ENCODE measurements around the gene CES3. TPM values are rescaled to one million over a fixed set of nuclear protein-coding genes. Genes with fewer than 3 reads are reported as not detected.

Gene CES3
- not detected in 2 replicates for total RNA-seq
- polyA plus RNA-seq: 0.10 and 0.13 TPM in 2 replicates
- polyA plus RNA-seq (2011; cell fraction: cytosol; rRNA removed): 0.04 TPM in 1 of 2 replicates, not detected in the other
- polyA plus RNA-seq (2011; cell fraction: nucleus; rRNA removed): 0.70 and 0.80 TPM in 2 replicates
- 0.07 and 0.42 TPM in 2 replicates for polyA plus RNA-seq (2012)
- polyA minus RNA-seq: 0.91 TPM in 1 of 2 replicates, not detected in the other
- polyA minus RNA-seq (2011; cell fraction: cytosol; rRNA and poly(A)+ RNA removed): 2.8 TPM
- polyA minus RNA-seq (2011; cell fraction: nucleus; rRNA and poly(A)+ RNA removed): 0.19 TPM in 1 of 2 replicates, not detected in the other
- not detected for Bru-seq, nascent RNA
- BruChase-seq, experiment 1, labeled RNA remaining after a 6-hour chase: percentile 18 among the genes with signal in this experiment
- BruChase-seq, experiment 2, labeled RNA remaining after a 2-hour chase: percentile 12 among the genes with signal in this experiment
- long read RNA-seq: 0 reads

- H3K27me3 ChIP-seq (ENCODE audit: control insufficient read depth in 2 of 2, insufficient read depth in 2 of 2, low read length in 2 of 2): peaks cover 2 to 4% of the 10 kb centered on the region in 2 experiments
- no peaks in the 10 kb centered on the region for H3K9me3 ChIP-seq (replicated peaks; ENCODE audit: control insufficient read depth, insufficient read depth, low read length)
- peak; percentile 91 for FAIRE-seq
- POLR2A ChIA-PET: no interaction called here
- dilution Hi-C loops (cut with MboI; ENCODE audit: extremely low pct_ligation_motif_present, low sequenced_read_pairs) (no loop called here), intact Hi-C loops (cut with micrococcal nuclease) (no loop called here)
- BruUV-seq (replicated peaks): no TSS peak
- peak; percentile 46 for DNase-seq (ENCODE audit: low read depth, low spot score)
- no peaks in the 10 kb centered on the region for H3K9me1 ChIP-seq (replicated peaks; ENCODE audit: control insufficient read depth, extremely low read depth, insufficient read depth, low read length)
- H3K79me2 ChIP-seq (ENCODE audit: control insufficient read depth, insufficient read depth, low read length): no peaks in the 10 kb centered on the region
- H3K27ac ChIP-seq (ENCODE audit: insufficient read depth, low read depth, low read length): no peak within 1 kb of the TSS
- no peaks in the 10 kb centered on the region for H4K20me1 ChIP-seq (replicated peaks; ENCODE audit: control insufficient read depth, extremely low read depth, insufficient read depth, low read length)
- no peak within 1 kb of the TSS for H3K4me3 ChIP-seq (replicated peaks in 1 of 3; ENCODE audit: insufficient read depth in 1 of 3, low read depth in 1 of 3, low read length in 3 of 3)
- TF ChIP-seq EZH2 (IDR thresholded peaks at IDR 0.05; ENCODE audit: borderline replicate concordance, low read depth, low read length, severe bottlenecking): no peak
- peak; percentile 88 to 94 for TF ChIP-seq CTCF (IDR thresholded peaks at IDR 0.05; ENCODE audit: extremely low read depth in 1 of 2, insufficient read depth in 1 of 2, low read depth in 1 of 2, low read length in 2 of 2)
- CTCF ChIA-PET: interaction anchor here (0.5 to 1.8 kb wide), 27 partner anchors 9 to 471 kb away, joined by 3 to 15 read pairs (median 3); partner anchors contain the start of gene EXOC3L1
- H3K4me2 ChIP-seq (ENCODE audit: insufficient read depth, low read length): no peak within 1 kb of the TSS
- H3K36me3 ChIP-seq (ENCODE audit: control insufficient read depth in 2 of 2, extremely low read depth in 1 of 2, insufficient read depth in 2 of 2, low read length in 2 of 2): no peaks in the 10 kb centered on the region
- no peaks in the 10 kb centered on the region for H3K4me1 ChIP-seq (ENCODE audit: control insufficient read depth, extremely low read depth, insufficient read depth, low read length)
- H2AFZ ChIP-seq (ENCODE audit: low read depth, low read length): peak within 1 kb of the TSS; percentile 80
- H3K9ac ChIP-seq (replicated peaks; ENCODE audit: extremely low read depth, insufficient read depth, low read length): no peak within 1 kb of the TSS
Measured at GRCh38 chr16:66961065-66961744, at the start of gene CES3. Gene CES3, plus strand, starts transcription at chr16:66961266. Its CDS starts 42 bp downstream, at chr16:66961308.

Measured in endothelial cell of umbilical vein (primary cell).